GM23338 (cell line): Measurements from ENCODE around the gene C6orf89. TPM values are rescaled to one million over a fixed set of nuclear protein-coding genes. Genes with fewer than 3 reads are reported as not detected.

ENCODE experiments used
- ATAC-seq: fragments of 200-7000 bp; cut with Tn5 transposase; 3 replicates; pipeline ENCODE4 v1.9.1; 2020
- DNase-seq: peaks from one replicate; pipeline ENCODE4 v3.0.0-alpha.2; 2015; ENCODE audit warnings: low spot score
- H2AFZ ChIP-seq: fragments of 200-600 bp; sonication (generic); 2 replicates; pipeline ENCODE4 v1.8.0; 2016; ENCODE audit warnings: antibody characterized with exemption, mild to moderate bottlenecking, moderate library complexity
- H3F3A ChIP-seq: fragments of 200-600 bp; sonication (generic); replicated peaks from 2 replicates; pipeline ENCODE4 v1.8.0; 2017; ENCODE audit warnings: antibody characterized with exemption, mixed run types, low read depth
- H3K27ac ChIP-seq: fragments of 200-600 bp; sonication (generic); 2 replicates; pipeline ENCODE4 v1.6.1; 2016; ENCODE audit warnings: low read depth
- H3K27me3 ChIP-seq: fragments of 200-600 bp; sonication (generic); 2 replicates; pipeline ENCODE4 v1.8.0; 2016; ENCODE audit warnings: mild to moderate bottlenecking, mixed run types, moderate library complexity; ENCODE audit not compliant: insufficient read depth
- H3K36me3 ChIP-seq: fragments of 200-600 bp; sonication (generic); 2 replicates; pipeline ENCODE4 v1.8.0; 2016; ENCODE audit warnings: mild to moderate bottlenecking; ENCODE audit not compliant: insufficient read depth
- H3K4me1 ChIP-seq: fragments of 200-600 bp; sonication (generic); 2 replicates; pipeline ENCODE4 v1.8.0; 2016; ENCODE audit warnings: mild to moderate bottlenecking, moderate library complexity; ENCODE audit not compliant: insufficient read depth
- H3K4me2 ChIP-seq: fragments of 200-600 bp; sonication (generic); 2 replicates; pipeline ENCODE4 v1.7.1; 2017; ENCODE audit warnings: mixed run types
- H3K4me3 ChIP-seq: fragments of 200-600 bp; sonication (generic); 2 replicates; pipeline ENCODE4 v1.6.1; 2016; ENCODE audit warnings: mixed run types
- H3K79me2 ChIP-seq: fragments of 200-600 bp; sonication (generic); replicated peaks from 2 replicates; pipeline ENCODE4 v1.8.0; 2017; ENCODE audit warnings: mild to moderate bottlenecking; ENCODE audit not compliant: insufficient read depth
- H3K9me2 ChIP-seq: fragments of 200-600 bp; sonication (generic); 2 replicates; pipeline ENCODE4 v1.8.0; 2017; ENCODE audit not compliant: insufficient read depth
- H4K20me1 ChIP-seq: fragments of 200-600 bp; sonication (generic); replicated peaks from 2 replicates; pipeline ENCODE4 v1.8.0; 2017; ENCODE audit warnings: mild to moderate bottlenecking; ENCODE audit not compliant: insufficient read depth
- H3K27ac Mint-ChIP-seq: 2 replicates; pipeline ENCODE4 v1.8.0; 2020; ENCODE audit warnings: inconsistent platforms, mild to moderate bottlenecking, moderate library complexity, mixed read lengths
- H3K27me3 Mint-ChIP-seq: 3 replicates; pipeline ENCODE4 v1.8.0; 2022; ENCODE audit warnings: low read depth, mild to moderate bottlenecking, moderate library complexity, mixed read lengths, inconsistent platforms; ENCODE audit not compliant: insufficient read depth, poor library complexity
- H3K36me3 Mint-ChIP-seq: 3 replicates; pipeline ENCODE4 v1.8.0; 2021; ENCODE audit warnings: low read depth, mild to moderate bottlenecking, inconsistent platforms, moderate library complexity, mixed read lengths
- H3K4me1 Mint-ChIP-seq: 3 replicates; pipeline ENCODE4 v1.8.0; 2020; ENCODE audit warnings: mild to moderate bottlenecking, inconsistent platforms, mixed read lengths
- H3K4me3 Mint-ChIP-seq: 3 replicates; pipeline ENCODE4 v1.8.0; 2021; ENCODE audit warnings: moderate library complexity, mild to moderate bottlenecking, inconsistent platforms, mixed read lengths
- H3K9me3 Mint-ChIP-seq: 3 replicates; pipeline ENCODE4 v1.8.0; 2020; ENCODE audit warnings: moderate library complexity, mild to moderate bottlenecking, inconsistent platforms, mixed read lengths
- EZH2 ChIP-seq: fragments of 200-600 bp; sonication (generic); IDR thresholded peaks from one replicate; pipeline ENCODE4 v1.8.0; 2017; ENCODE audit warnings: antibody characterized with exemption, mild to moderate bottlenecking, low read depth; ENCODE audit not compliant: unreplicated experiment
- EZH2phosphoT487 ChIP-seq: fragments of 200-600 bp; sonication (generic); IDR thresholded peaks from one replicate; pipeline ENCODE4 v1.8.1; 2018; ENCODE audit warnings: antibody characterized with exemption; ENCODE audit not compliant: unreplicated experiment
- JUNB ChIP-seq: IDR thresholded peaks from one replicate; pipeline ENCODE4 v1.6.1; 2016; ENCODE audit warnings: antibody characterized with exemption; ENCODE audit not compliant: unreplicated experiment
- STAT1 ChIP-seq: IDR thresholded peaks from one replicate; pipeline ENCODE4 v1.6.1; 2016; ENCODE audit warnings: antibody characterized with exemption; ENCODE audit not compliant: unreplicated experiment
- polyA plus RNA-seq: library from polyadenylated mRNA; unstranded; fragments of >200 nt; fragmentation: Nextera tagmentation; extraction: Ambion mirVana; gene quantifications from 2 replicates; pipeline ENCODE4 v1.2.1, GENCODE V29; 2016
- total RNA-seq: library from RNA; depleted of rRNA; stranded (reverse); fragments of >200 nt; shearing (Covaris generic); gene quantifications from 2 replicates; pipeline ENCODE4 v1.2.3, GENCODE V29; 2014
- TF ChIP-seq, protein P1 (sequence below): IDR thresholded peaks from 2 replicates; pipeline ENCODE4 v1.6.1; 2016; ENCODE audit warnings: antibody characterized with exemption
- TF ChIP-seq, protein P2 (sequence below): fragments of 250-450 bp; sonication (Bioruptor Pico); IDR thresholded peaks from 2 replicates; pipeline ENCODE4 v1.5.0; 2020; ENCODE audit warnings: mild to moderate bottlenecking, moderate library complexity

C6orf89 gene
- total and polyA plus RNA-seq, 2 experiments from 2014 or later: 3.7 to 7.9 TPM

DNA sequence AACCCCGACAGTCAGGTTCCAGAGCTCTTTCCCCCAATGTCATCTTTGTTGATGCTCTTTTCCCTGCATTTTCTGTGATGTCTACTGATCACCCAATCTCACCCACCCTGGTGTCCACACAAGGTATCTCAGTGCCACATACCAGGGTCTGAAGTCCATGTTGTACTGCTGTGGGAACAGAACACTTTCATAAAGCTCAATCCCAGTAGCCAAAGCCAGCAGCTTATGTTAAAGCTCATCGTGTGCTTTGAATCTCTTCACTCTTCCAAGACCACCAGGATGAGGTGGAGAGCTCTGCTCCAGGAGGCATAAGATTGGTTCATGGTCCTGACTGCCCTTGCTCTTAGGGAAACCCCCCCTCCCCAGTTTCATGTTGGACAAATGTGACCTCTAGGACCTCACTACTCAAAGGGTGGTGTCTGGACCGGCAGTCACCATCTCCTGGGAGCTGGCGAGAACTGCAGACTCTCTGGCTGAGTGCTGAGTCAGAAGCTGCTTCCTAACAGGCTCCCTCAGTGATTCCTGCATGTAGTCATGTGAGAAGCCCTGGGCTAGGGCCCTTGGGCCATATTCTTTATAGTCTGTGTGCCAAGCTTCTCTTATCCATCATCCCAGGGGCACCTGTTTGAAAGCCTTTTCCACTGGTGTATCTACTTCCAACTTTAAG, 33.1 kb upstream of the C6orf89 start:
- ATAC-seq (no peak), DNase-seq (no peak)
- no peak overlapping the region for H3K27ac ChIP-seq
- peaks cover 5% of the 10 kb centered on the region; the same call in 2 of the 3 replicates for H3K9me3 Mint-ChIP-seq
- H3F3A ChIP-seq: peaks cover 22% of the 10 kb centered on the region
- peaks cover 11% of the 10 kb centered on the region for H3K27me3 Mint-ChIP-seq
- peaks cover 14% of the 10 kb centered on the region for H3K79me2 ChIP-seq
- H3K4me1 Mint-ChIP-seq: peaks cover 37% of the 10 kb centered on the region
- peaks cover 43% of the 10 kb centered on the region for H3K36me3 Mint-ChIP-seq
- no peak overlapping the region for H3K27ac Mint-ChIP-seq
- H3K36me3 ChIP-seq: peaks cover 22% of the 10 kb centered on the region
- no peak overlapping the region for H3K4me3 Mint-ChIP-seq
- H2AFZ ChIP-seq: no peak overlapping the region
- no peak overlapping the region for H3K4me3 ChIP-seq
- H3K4me1 ChIP-seq: peaks cover 20% of the 10 kb centered on the region
- no peak for TF ChIP-seq EZH2phosphoT487
- no peak for TF ChIP-seq JUNB
- no peak for TF ChIP-seq EZH2
- TF ChIP-seq STAT1: no peak
- TF ChIP-seq, protein P1, sequence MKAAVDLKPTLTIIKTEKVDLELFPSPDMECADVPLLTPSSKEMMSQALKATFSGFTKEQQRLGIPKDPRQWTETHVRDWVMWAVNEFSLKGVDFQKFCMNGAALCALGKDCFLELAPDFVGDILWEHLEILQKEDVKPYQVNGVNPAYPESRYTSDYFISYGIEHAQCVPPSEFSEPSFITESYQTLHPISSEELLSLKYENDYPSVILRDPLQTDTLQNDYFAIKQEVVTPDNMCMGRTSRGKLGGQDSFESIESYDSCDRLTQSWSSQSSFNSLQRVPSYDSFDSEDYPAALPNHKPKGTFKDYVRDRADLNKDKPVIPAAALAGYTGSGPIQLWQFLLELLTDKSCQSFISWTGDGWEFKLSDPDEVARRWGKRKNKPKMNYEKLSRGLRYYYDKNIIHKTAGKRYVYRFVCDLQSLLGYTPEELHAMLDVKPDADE: no peak
- TF ChIP-seq, protein P2, sequence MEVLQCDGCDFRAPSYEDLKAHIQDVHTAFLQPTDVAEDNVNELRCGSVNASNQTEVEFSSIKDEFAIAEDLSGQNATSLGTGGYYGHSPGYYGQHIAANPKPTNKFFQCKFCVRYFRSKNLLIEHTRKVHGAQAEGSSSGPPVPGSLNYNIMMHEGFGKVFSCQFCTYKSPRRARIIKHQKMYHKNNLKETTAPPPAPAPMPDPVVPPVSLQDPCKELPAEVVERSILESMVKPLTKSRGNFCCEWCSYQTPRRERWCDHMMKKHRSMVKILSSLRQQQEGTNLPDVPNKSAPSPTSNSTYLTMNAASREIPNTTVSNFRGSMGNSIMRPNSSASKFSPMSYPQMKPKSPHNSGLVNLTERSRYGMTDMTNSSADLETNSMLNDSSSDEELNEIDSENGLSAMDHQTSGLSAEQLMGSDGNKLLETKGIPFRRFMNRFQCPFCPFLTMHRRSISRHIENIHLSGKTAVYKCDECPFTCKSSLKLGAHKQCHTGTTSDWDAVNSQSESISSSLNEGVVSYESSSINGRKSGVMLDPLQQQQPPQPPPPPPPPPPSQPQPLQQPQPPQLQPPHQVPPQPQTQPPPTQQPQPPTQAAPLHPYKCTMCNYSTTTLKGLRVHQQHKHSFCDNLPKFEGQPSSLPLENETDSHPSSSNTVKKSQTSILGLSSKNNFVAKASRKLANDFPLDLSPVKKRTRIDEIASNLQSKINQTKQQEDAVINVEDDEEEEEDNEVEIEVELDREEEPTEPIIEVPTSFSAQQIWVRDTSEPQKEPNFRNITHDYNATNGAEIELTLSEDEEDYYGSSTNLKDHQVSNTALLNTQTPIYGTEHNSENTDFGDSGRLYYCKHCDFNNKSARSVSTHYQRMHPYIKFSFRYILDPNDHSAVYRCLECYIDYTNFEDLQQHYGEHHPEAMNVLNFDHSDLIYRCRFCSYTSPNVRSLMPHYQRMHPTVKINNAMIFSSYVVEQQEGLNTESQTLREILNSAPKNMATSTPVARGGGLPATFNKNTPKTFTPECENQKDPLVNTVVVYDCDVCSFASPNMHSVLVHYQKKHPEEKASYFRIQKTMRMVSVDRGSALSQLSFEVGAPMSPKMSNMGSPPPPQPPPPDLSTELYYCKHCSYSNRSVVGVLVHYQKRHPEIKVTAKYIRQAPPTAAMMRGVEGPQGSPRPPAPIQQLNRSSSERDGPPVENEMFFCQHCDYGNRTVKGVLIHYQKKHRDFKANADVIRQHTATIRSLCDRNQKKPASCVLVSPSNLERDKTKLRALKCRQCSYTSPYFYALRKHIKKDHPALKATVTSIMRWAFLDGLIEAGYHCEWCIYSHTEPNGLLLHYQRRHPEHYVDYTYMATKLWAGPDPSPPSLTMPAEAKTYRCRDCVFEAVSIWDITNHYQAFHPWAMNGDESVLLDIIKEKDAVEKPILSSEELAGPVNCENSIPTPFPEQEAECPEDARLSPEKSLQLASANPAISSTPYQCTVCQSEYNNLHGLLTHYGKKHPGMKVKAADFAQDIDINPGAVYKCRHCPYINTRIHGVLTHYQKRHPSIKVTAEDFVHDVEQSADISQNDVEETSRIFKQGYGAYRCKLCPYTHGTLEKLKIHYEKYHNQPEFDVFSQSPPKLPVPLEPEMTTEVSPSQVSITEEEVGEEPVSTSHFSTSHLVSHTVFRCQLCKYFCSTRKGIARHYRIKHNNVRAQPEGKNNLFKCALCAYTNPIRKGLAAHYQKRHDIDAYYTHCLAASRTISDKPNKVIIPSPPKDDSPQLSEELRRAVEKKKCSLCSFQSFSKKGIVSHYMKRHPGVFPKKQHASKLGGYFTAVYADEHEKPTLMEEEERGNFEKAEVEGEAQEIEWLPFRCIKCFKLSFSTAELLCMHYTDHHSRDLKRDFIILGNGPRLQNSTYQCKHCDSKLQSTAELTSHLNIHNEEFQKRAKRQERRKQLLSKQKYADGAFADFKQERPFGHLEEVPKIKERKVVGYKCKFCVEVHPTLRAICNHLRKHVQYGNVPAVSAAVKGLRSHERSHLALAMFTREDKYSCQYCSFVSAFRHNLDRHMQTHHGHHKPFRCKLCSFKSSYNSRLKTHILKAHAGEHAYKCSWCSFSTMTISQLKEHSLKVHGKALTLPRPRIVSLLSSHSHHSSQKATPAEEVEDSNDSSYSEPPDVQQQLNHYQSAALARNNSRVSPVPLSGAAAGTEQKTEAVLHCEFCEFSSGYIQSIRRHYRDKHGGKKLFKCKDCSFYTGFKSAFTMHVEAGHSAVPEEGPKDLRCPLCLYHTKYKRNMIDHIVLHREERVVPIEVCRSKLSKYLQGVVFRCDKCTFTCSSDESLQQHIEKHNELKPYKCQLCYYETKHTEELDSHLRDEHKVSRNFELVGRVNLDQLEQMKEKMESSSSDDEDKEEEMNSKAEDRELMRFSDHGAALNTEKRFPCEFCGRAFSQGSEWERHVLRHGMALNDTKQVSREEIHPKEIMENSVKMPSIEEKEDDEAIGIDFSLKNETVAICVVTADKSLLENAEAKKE (CRISPR knock-in tag): no peak
- H3K27me3 ChIP-seq: no peaks in the 10 kb centered on the region
- H3K9me2 ChIP-seq: no peaks in the 10 kb centered on the region
- H3K4me2 ChIP-seq: no peak overlapping the region
- peaks cover 10% of the 10 kb centered on the region for H4K20me1 ChIP-seq
